HEK293 (cell line): ENCODE results near the gene SOX5.
"Not testable (repeated sequence)": the region's sequence is repeated elsewhere in the genome, so short reads cannot be mapped to it uniquely, and the experiment has no call there.

Experiments used
- CTCF ChIA-PET: fragments of 350-600 bp; formaldehyde crosslinking; extraction: SDS; loops from one replicate; lab custom pipeline; 2021; ENCODE audit warnings: antibody characterized with exemption; lab: Yijun Ruan, JAX
- POLR2A ChIA-PET: fragments of 300-600 bp; formaldehyde crosslinking; extraction: SDS; loops from one replicate; lab custom pipeline; 2020; ENCODE audit warnings: antibody characterized with exemption, inconsistent platforms; lab: Yijun Ruan, JAX
- H3K27ac ChIP-seq: fragments of 200-500 bp; sonication (Bioruptor generic); 2 replicates; pipeline ENCODE4 v1.5.1; 2014; ENCODE audit warnings: low read depth, low read length, control low read depth, inconsistent platforms; ENCODE audit errors: extremely low read depth
- H3K36me3 ChIP-seq, 2 experiments: fragments of 200-500 bp in 1 of 2; sonication (Bioruptor generic) in 1 of 2; 1 replicate in 1 of 2; 2 replicates in 1 of 2; pipeline ENCODE4 v1.5.1; 2014 to 2017; ENCODE audit warnings: inconsistent platforms in 2 of 2, low read length in 2 of 2; ENCODE audit not compliant: control insufficient read depth in 2 of 2, insufficient read depth in 1 of 2
- H3K4me1 ChIP-seq: fragments of 200-500 bp; sonication (Bioruptor generic); 2 replicates; pipeline ENCODE4 v1.5.1; 2014; ENCODE audit warnings: mild to moderate bottlenecking, low read length, inconsistent platforms; ENCODE audit not compliant: control insufficient read depth, insufficient read depth
- H3K4me3 ChIP-seq: 2 replicates; pipeline ENCODE4 v1.5.1; 2011; ENCODE audit warnings: low read depth, mild to moderate bottlenecking, control low read depth, low read length, moderate library complexity
- H3K9me3 ChIP-seq: fragments of 200-500 bp; sonication (Bioruptor generic); 2 replicates; pipeline ENCODE4 v1.5.1; 2014; ENCODE audit warnings: low read depth, low read length, inconsistent platforms; ENCODE audit not compliant: control insufficient read depth, insufficient read depth
- AEBP2 ChIP-seq: fragments of 450-650 bp; formaldehyde crosslinking; IDR thresholded peaks from 2 replicates; pipeline ENCODE4 v1.5.1; 2016; ENCODE audit warnings: missing biosample characterization, missing genetic modification characterization, borderline replicate concordance
- BCL11B ChIP-seq: fragments of 450-650 bp; formaldehyde crosslinking; IDR thresholded peaks from 2 replicates; pipeline ENCODE4 v1.5.1; 2016; ENCODE audit warnings: low read depth, missing biosample characterization, missing genetic modification characterization
- MZF1 ChIP-seq: fragments of 450-650 bp; formaldehyde crosslinking; IDR thresholded peaks from 2 replicates; pipeline ENCODE4 v1.5.1; 2017; ENCODE audit warnings: missing biosample characterization, missing genetic modification characterization, borderline replicate concordance
- PRDM4 ChIP-seq: fragments of 450-650 bp; formaldehyde crosslinking; IDR thresholded peaks from 2 replicates; pipeline ENCODE4 v1.5.1; 2017; ENCODE audit warnings: missing biosample characterization, missing genetic modification characterization
- SP7 ChIP-seq: fragments of 450-650 bp; formaldehyde crosslinking; IDR thresholded peaks from 2 replicates; pipeline ENCODE4 v1.5.1; 2016; ENCODE audit warnings: missing biosample characterization, missing genetic modification characterization
- ZNF138 ChIP-seq: fragments of 450-650 bp; formaldehyde crosslinking; IDR thresholded peaks from 2 replicates; pipeline ENCODE4 v1.5.1; 2016; ENCODE audit warnings: missing biosample characterization, missing genetic modification characterization, borderline replicate concordance
- ZNF146 ChIP-seq: fragments of 450-650 bp; formaldehyde crosslinking; IDR thresholded peaks from 2 replicates; pipeline ENCODE4 v1.5.1; 2016; ENCODE audit warnings: missing biosample characterization, missing genetic modification characterization
- ZNF248 ChIP-seq: fragments of 450-650 bp; formaldehyde crosslinking; IDR thresholded peaks from 2 replicates; pipeline ENCODE4 v1.5.1; 2017; ENCODE audit warnings: missing biosample characterization, missing genetic modification characterization
- ZNF366 ChIP-seq: fragments of 450-650 bp; formaldehyde crosslinking; conservative IDR thresholded peaks from 2 replicates; pipeline ENCODE4 v1.5.1; 2016; ENCODE audit warnings: missing biosample characterization, missing genetic modification characterization
- ZNF433 ChIP-seq: fragments of 450-650 bp; formaldehyde crosslinking; IDR thresholded peaks from 2 replicates; pipeline ENCODE4 v1.5.1; 2016; ENCODE audit warnings: missing biosample characterization, missing genetic modification characterization, low read depth
- ZNF777 ChIP-seq: fragments of 450-650 bp; formaldehyde crosslinking; IDR thresholded peaks from 2 replicates; pipeline ENCODE4 v1.5.1; 2017; ENCODE audit warnings: missing biosample characterization, missing genetic modification characterization, borderline replicate concordance
- TF ChIP-seq, protein P1 (sequence below): fragments of 450-650 bp; formaldehyde crosslinking; IDR thresholded peaks from 2 replicates; pipeline ENCODE4 v1.5.1; 2016; ENCODE audit warnings: missing biosample characterization, missing genetic modification characterization
- TF ChIP-seq, protein P2 (sequence below): fragments of 450-650 bp; formaldehyde crosslinking; IDR thresholded peaks from 2 replicates; pipeline ENCODE4 v1.5.1; 2017; ENCODE audit warnings: missing biosample characterization, missing genetic modification characterization
- TF ChIP-seq, protein P3 (sequence below): fragments of 450-650 bp; formaldehyde crosslinking; IDR thresholded peaks from 2 replicates; pipeline ENCODE4 v1.5.1; 2016; ENCODE audit warnings: missing biosample characterization, missing genetic modification characterization

The SOX5 gene

GRCh38 chr12:23884909-23885308 lies 64.6 kb downstream of the SOX5 start (continued):
- TF ChIP-seq, protein P1, sequence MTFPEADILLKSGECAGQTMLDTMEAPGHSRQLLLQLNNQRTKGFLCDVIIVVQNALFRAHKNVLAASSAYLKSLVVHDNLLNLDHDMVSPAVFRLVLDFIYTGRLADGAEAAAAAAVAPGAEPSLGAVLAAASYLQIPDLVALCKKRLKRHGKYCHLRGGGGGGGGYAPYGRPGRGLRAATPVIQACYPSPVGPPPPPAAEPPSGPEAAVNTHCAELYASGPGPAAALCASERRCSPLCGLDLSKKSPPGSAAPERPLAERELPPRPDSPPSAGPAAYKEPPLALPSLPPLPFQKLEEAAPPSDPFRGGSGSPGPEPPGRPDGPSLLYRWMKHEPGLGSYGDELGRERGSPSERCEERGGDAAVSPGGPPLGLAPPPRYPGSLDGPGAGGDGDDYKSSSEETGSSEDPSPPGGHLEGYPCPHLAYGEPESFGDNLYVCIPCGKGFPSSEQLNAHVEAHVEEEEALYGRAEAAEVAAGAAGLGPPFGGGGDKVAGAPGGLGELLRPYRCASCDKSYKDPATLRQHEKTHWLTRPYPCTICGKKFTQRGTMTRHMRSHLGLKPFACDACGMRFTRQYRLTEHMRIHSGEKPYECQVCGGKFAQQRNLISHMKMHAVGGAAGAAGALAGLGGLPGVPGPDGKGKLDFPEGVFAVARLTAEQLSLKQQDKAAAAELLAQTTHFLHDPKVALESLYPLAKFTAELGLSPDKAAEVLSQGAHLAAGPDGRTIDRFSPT (tag by site-specific recombination) = no peak
- no peak for TF ChIP-seq ZNF777 (tag by site-specific recombination)
- TF ChIP-seq, protein P2, sequence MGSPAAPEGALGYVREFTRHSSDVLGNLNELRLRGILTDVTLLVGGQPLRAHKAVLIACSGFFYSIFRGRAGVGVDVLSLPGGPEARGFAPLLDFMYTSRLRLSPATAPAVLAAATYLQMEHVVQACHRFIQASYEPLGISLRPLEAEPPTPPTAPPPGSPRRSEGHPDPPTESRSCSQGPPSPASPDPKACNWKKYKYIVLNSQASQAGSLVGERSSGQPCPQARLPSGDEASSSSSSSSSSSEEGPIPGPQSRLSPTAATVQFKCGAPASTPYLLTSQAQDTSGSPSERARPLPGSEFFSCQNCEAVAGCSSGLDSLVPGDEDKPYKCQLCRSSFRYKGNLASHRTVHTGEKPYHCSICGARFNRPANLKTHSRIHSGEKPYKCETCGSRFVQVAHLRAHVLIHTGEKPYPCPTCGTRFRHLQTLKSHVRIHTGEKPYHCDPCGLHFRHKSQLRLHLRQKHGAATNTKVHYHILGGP (tag by site-specific recombination) = no peak
- no peak for TF ChIP-seq BCL11B (tag by site-specific recombination)
- no peak for TF ChIP-seq ZNF248 (tag by site-specific recombination)
- no peak for TF ChIP-seq SP7 (tag by site-specific recombination)
- no peak for TF ChIP-seq ZNF433 (tag by site-specific recombination)

- Histone ChIP-seq H3K4me3 (no peak overlapping the region), H3K27ac (no peak overlapping the region), H3K9me3 (no peaks in the 10 kb centered on the region), H3K4me1 (no peaks in the 10 kb centered on the region), H3K36me3 (no peaks in the 10 kb centered on the region)
- ChIA-PET CTCF (no interaction called here), POLR2A (interaction anchor here (0.6 kb wide), 1 partner anchor 817 kb away, joined by 3 read pairs; no protein-coding TSS in a partner anchor)
- TF ChIP-seq ZNF138 (tag by site-specific recombination) = no peak
Measured at GRCh38 chr12:23880988-23881387, 68.5 kb downstream of the SOX5 start.

DNA sequence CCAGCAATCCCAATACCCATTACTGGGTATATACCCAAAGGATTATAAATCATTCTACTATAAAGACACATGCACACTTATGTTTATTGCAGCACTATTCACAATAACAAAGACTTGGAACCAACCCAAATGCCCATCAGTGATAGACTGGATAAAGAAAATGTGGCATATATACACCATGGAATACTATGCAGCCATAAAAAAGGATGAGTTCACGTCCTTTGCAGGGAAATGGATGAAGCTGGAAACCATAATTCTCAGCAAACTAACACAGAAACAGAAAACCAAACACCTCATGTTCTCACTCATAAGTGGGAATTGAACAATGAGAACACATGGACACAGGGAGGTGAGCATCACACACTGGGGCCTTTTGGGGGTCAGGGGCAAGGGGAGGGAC lies 72.9 kb downstream of the SOX5 start:
- TF ChIP-seq ZNF146 (tag by site-specific recombination) = peak; percentile 90
- H3K4me1 ChIP-seq, CTCF ChIA-PET, H3K4me3 ChIP-seq, H3K27ac ChIP-seq, H3K36me3 ChIP-seq, H3K9me3 ChIP-seq, POLR2A ChIA-PET: not testable (repeated sequence)

GRCh38 chr12:23867794-23868193 lies 81.7 kb downstream of the SOX5 start:
- TF ChIP-seq AEBP2 (tag by site-specific recombination) (no peak), MZF1 (no peak), PRDM4 (no peak), ZNF366 (tag by site-specific recombination) (0 out of 2 replicates have a peak, but pooled peaks have one; percentile 25)
- TF ChIP-seq, protein P3, sequence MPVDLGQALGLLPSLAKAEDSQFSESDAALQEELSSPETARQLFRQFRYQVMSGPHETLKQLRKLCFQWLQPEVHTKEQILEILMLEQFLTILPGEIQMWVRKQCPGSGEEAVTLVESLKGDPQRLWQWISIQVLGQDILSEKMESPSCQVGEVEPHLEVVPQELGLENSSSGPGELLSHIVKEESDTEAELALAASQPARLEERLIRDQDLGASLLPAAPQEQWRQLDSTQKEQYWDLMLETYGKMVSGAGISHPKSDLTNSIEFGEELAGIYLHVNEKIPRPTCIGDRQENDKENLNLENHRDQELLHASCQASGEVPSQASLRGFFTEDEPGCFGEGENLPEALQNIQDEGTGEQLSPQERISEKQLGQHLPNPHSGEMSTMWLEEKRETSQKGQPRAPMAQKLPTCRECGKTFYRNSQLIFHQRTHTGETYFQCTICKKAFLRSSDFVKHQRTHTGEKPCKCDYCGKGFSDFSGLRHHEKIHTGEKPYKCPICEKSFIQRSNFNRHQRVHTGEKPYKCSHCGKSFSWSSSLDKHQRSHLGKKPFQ (tag by site-specific recombination) = no peak
- ChIA-PET CTCF (interaction anchor here (0.7 kb wide), 1 partner anchor 237 kb away, joined by 5 read pairs; no protein-coding TSS in a partner anchor), POLR2A (no interaction called here)
- Histone ChIP-seq H3K4me1 (no peaks in the 10 kb centered on the region), H3K9me3 (no peaks in the 10 kb centered on the region), H3K27ac (no peak overlapping the region), H3K4me3 (no peak overlapping the region), H3K36me3 (no peaks in the 10 kb centered on the region)
